Astrocyte (in vitro differentiated cells and primary cell): ENCODE results near the gene FADS2.

ENCODE experiments used
- EZH2 ChIP-seq: IDR thresholded peaks from 2 replicates; pipeline ENCODE4 v1.6.1; 2012; ENCODE audit warnings: mild to moderate bottlenecking, low read length, inconsistent platforms; ENCODE audit not compliant: insufficient read depth
- TF ChIP-seq, protein P1 (sequence below): IDR thresholded peaks from 2 replicates; pipeline ENCODE4 v1.5.1; 2011; ENCODE audit warnings: low read depth, mild to moderate bottlenecking, inconsistent platforms, low read length, moderate library complexity; ENCODE audit not compliant: insufficient read depth

GRCh38 chr11:61912991-61913698 lies 85.0 kb downstream of the FADS2 start:
- TF ChIP-seq, protein P1, sequence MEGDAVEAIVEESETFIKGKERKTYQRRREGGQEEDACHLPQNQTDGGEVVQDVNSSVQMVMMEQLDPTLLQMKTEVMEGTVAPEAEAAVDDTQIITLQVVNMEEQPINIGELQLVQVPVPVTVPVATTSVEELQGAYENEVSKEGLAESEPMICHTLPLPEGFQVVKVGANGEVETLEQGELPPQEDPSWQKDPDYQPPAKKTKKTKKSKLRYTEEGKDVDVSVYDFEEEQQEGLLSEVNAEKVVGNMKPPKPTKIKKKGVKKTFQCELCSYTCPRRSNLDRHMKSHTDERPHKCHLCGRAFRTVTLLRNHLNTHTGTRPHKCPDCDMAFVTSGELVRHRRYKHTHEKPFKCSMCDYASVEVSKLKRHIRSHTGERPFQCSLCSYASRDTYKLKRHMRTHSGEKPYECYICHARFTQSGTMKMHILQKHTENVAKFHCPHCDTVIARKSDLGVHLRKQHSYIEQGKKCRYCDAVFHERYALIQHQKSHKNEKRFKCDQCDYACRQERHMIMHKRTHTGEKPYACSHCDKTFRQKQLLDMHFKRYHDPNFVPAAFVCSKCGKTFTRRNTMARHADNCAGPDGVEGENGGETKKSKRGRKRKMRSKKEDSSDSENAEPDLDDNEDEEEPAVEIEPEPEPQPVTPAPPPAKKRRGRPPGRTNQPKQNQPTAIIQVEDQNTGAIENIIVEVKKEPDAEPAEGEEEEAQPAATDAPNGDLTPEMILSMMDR: no peak
- TF ChIP-seq EZH2: no peak
